GM12874 (cell line): ENCODE results near the gene KIAA0930.

Experiments
- CTCF ChIP-seq: IDR thresholded peaks from 2 replicates; pipeline ENCODE4 v1.5.1; 2011; ENCODE audit warnings: low read depth, mild to moderate bottlenecking, control low read depth, low read length, moderate library complexity; ENCODE audit not compliant: insufficient read depth

Gene KIAA0930

GRCh38 chr22:45229181-45229580 is 11.5 kb downstream of the KIAA0930 start:
- no peak for TF ChIP-seq CTCF

- TF ChIP-seq CTCF: no peak
Observed at GRCh38 chr22:45228401-45228754, 12.3 kb downstream of the KIAA0930 start.

GRCh38 chr22:45227645-45228400 is 12.9 kb downstream of the KIAA0930 start:
- no peak for TF ChIP-seq CTCF

GRCh38 chr22:45226503-45227186 is 14.0 kb downstream of the KIAA0930 start:
- TF ChIP-seq CTCF: no peak

GRCh38 chr22:45225732-45226502 is 14.8 kb downstream of the KIAA0930 start:
- no peak for TF ChIP-seq CTCF

GRCh38 chr22:45224988-45225731 is 15.5 kb downstream of the KIAA0930 start:
- TF ChIP-seq CTCF: no peak

- TF ChIP-seq CTCF: no peak
Observed at GRCh38 chr22:45224331-45224730, 16.4 kb downstream of the KIAA0930 start.
